NCI-H69 (cell line): ENCODE results near the gene AMPD3.

Experiments used
- DNase-seq: peaks from one replicate; lab custom pipeline; 2025; lab: John Stamatoyannopoulos, UW

Gene AMPD3

GRCh38 chr11:10461276-10461790 is 6.3 kb downstream of the AMPD3 start:
- DNase-seq = no peak

DNA sequence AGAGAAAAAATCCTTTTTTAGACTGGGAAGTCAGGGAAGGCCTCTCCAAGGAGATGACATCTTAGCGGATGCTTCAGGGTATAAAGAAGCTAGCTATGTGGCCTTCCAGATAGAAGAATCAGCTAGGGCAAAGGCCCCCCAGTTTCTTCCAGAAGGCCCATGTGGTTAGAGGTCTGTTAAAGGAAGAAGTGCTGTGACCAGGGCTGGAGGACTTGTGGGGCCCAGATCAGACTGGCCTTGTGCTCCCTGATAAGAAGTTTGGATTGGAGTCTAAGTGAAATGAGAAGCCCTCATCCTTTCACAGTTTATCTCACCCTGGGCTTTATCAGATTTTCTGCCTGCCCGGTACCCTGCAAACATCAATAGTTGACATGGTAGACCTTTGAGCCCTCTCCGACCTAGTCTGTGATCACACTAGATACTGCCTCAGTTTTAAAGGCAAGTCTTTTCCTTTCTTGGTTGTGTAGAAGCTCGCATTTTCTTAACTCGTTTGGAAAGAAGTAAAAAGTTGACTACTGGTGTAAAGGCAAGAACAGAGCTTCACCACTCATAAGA is 7.8 kb downstream of the AMPD3 start:
- DNase-seq = no peak

DNA sequence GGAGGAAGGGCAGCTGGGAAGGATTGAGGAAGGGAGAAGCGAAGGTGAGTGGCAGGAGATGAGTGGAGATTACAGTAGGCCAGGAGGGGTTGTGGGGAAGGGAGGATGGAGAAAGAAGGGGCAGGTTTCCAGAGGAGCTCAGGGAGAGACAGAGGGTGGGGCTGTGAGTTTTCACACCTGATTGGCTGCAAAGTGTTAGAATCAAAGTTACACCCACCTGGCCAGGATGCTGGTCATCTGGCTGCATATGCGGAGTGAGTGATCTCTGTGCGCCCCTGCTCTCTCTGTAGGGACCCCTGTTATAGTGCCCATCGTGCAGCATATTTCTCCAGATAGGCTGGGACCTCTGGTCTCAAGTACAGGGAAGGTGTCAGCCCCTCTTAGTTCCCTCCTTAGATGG is 18.3 kb downstream of the AMPD3 start:
- no peak for DNase-seq

DNA sequence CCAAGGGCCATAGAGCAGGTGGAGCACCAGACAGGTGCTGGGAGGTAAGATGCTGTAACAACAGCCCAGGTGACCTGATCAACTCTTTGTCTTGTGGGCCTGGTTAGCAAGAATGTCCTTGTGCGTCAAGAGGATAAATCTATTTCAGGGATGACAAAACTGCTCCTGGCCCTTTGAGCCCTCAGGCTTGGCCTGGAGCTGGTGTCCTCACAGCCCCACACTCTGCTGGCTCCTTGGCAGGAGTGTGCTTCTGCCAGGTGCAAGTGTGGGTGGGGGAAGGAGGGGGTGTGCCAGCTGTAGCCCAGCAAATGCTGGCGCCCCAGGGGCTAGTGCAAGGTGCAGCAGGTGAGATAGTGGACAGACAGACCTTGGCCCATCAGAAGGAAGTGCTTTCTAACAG is 19.5 kb downstream of the AMPD3 start:
- DNase-seq = peak; percentile 59

DNA sequence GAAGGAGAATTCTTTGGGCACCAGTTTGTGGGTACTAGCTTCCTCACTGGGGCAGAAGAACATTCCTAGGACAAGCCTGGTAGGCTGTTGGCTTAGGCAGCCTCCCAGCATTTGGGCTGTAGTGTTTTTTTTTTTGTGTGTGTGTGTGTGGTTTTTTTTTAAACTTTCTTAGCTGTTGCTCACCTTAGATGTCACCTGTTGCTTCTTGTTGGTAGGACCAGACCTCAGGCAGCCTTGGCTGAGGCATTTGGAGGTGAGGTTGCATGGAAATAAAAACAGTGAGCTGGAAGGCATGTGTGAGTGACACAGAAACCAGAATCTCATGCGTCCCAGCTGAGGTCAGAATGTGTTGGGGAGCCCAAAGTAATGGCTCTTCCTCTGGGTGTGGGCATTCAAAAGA is 21.3 kb downstream of the AMPD3 start:
- no peak for DNase-seq

DNA sequence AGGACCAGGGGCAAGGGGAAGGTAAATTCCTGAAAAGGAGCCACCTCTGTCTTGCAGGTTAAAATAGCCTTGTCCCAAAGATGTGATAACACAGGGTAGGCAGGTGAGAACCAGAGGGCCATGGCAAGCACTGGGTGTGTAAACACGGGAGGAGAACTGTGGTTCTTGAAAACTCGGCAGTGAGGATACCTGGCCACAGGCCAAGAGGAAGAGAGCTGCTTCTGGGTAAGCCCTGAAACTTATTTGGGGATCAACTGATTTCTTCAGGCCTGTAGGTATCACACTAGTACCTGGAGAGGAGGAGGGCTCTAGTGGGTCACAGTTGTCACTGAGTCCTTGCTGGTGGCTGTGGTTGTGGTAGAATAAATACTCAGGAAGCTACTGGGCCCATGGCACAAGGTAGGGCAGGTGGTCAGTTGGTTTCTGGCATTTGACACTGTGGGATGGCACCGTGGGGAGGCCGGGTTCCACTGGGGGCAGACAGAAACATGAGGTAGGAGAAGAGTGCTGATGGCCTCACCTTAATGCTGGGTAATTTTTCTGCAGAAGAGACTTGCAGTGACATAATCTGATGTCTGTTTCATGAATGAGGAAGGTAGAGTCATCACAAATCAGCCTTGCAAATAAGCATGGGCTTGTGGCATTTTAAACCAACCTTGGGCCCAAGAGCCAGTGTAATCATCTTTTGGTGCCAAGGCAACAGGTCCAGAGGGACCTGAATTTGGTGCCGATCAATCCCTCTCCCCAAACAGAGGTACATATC is 22.0 kb downstream of the AMPD3 start:
- no peak for DNase-seq

DNA sequence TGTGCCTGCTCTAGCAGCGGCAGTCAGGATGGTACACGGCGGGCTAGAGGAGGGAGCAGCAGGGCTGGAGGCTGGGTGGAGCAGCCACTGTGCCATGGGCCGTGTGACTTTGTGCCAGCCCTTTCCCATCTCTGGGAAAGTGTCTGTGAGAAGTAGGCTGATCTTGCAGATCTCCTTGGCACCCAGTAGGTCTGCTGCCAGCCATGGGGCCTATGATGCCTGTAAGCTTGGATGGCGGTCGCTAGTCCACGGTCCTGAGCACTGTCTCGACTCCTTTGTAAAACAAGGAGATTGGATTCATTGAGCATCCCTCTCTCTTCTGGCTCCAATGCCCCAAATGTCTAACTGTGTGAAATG is 22.6 kb downstream of the AMPD3 start:
- DNase-seq = no peak

GRCh38 chr11:10478066-10478465 is 23.0 kb downstream of the AMPD3 start:
- peak; percentile 66 for DNase-seq

GRCh38 chr11:10478574-10479550 is 23.8 kb downstream of the AMPD3 start:
- DNase-seq = no peak

GRCh38 chr11:10480026-10480425 is 25.0 kb downstream of the AMPD3 start:
- no peak for DNase-seq

GRCh38 chr11:10480760-10481159 is 25.7 kb downstream of the AMPD3 start:
- peak; percentile 15 for DNase-seq

DNA sequence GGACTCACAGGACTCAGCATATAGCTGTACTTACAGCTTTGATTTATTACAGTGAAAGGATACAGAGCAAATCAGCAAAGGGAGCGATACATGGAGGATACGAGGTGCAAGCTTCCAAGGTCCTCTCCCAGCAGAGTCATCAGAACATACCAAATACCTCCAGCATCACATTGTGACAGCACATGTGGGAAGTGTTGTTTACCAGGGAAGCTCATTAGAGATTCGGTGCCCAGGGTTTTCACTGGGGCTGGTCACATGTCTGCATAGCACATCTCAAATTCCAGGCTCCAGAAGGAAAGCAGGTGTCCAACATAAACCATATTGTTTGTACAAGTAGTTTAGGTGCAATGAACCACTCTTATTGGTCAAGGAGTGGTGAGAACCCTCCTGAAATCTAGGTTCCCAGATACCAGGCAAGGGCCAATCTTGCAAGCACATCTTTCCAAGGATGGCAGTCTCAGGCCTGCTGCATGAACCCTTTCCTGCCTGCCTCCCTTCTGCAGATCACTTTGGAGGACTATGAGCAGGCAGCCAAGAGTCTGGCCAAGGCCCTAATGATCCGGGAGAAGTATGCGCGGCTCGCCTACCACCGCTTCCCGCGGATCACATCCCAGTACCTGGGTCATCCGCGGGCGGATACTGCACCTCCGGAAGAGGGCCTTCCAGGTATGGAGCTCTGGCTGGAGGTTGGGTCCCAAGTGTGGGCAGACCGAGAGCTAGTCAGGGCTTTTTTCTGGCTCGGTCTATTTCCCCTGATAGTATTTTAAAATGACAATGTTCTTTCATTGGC is 26.7 kb downstream of the AMPD3 start:
- DNase-seq = no peak

- DNase-seq = no peak
These were observed 28.1 kb downstream of the AMPD3 start for GRCh38 chr11:10483174-10483573.

DNA sequence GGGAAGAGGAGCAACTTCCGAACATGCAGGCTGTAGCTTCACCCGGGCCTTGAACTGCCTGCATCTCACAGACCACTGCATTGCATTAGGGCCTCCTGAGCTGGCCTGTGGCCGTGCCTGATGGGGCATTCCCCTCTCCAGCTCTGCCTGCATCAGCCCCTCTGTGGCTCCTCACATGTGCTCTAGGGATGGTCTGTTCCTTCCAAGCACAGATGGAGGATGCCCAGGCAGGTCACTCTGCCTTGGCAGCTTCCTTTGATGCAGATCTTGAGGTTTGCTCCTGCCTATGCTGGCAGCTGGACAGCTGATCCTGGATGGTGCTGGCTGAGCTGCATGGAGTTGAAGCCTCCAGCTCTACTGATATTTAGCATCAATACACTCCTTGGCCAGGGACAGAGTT is 28.5 kb downstream of the AMPD3 start:
- no peak for DNase-seq

GRCh38 chr11:10484461-10485180 is 29.6 kb downstream of the AMPD3 start:
- DNase-seq = no peak

DNA sequence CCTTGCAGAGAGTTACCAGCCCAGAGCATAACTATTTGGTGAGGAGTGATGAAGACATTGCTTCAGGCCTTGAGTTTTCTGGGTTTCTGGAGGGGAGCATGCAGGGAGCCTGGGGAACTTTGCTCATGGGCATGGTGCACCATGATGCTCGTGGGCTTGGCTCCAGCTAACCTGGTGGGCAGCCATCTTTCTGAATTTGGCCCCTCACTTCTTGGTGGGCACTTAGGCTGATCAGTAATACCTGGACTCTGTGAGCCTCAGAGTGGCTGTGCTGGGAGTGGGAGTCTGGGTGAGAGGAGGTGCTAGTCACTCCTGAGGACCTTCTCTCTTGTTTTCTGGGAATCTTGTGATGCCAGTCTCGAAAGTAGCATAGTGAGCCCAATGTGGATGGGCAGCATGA is 30.6 kb downstream of the AMPD3 start:
- DNase-seq = no peak

DNA sequence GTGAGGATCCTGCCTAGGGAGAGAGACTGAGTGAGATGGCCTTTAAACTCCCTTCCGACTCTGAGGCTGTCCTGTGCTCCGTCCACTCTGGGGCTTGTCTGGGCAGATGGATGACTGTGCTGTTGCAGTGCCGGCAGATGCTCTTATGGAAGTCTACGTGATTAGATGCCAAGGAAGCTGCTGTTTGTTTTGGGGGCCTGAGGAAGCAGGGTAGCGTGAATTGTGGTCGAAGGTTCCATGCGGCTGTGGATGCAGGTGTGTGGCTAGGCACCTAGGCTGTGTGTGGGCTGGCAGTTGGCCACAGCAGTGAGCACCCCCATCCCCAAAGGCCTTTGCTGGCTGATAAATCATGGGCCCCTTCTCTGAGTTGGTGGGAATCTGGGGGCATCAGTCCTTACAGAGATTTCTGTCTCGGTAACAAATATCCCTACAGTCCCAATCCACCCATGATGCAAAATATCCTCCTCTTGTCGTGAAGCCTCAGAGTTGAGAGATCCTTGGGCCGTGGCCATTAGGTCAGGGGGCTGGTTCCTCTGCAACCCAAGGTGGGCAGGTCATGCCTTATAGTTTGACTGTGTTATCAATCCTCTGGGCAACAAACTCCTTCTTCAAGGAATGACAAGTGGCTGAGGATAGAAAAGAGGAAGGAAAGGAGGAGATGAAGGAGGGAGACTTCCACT is 31.2 kb downstream of the AMPD3 start:
- DNase-seq = no peak

- DNase-seq = no peak
These were observed 32.1 kb downstream of the AMPD3 start for GRCh38 chr11:10487002-10487647.

- DNase-seq = peak; percentile 30
These were observed 33.3 kb downstream of the AMPD3 start for GRCh38 chr11:10488121-10488933.
